Measurements from ENCODE around the gene PLIN4.

PLIN4 gene

DNA sequence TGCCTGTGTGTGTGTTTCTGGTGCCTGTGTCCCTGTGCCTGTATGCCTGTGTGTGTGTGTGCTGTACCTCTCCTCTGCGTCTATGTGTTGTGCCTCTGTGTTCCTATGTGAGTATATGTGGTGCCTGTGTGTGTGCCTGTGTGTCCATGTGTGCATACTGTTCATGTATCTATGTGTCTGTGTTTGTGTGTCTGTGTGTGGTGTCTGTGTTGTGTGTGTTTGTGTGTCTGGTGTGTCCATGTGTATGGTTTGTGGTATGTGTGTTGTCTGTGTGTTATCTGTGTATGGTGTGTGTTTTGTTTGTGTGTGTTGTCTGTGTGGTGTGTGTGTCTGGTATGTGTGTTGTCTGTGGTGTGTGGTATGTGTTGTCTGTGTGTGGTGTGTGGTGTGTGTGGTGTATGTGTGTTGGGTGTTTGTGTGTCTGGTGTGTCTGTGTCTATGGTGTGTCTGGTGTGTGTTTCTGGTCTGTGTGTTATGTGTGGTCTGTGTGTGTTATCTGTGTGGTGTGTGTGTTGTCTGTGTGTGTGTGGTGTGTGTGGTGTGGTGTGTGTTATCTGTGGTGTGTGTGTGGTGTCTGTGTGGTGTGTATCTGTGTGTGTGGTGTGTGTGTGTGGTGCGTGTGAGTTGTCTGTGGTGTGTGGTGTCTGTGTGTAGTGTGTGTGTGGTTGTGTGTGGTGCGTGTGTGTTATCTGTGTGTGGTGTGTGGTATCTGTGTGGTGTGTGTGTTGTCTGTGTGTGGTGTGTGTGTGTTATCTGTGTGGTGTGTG, 25.8 kb downstream of the PLIN4 start:
- DNase-seq (ENCODE audit: low spot score) = no peak

DNA sequence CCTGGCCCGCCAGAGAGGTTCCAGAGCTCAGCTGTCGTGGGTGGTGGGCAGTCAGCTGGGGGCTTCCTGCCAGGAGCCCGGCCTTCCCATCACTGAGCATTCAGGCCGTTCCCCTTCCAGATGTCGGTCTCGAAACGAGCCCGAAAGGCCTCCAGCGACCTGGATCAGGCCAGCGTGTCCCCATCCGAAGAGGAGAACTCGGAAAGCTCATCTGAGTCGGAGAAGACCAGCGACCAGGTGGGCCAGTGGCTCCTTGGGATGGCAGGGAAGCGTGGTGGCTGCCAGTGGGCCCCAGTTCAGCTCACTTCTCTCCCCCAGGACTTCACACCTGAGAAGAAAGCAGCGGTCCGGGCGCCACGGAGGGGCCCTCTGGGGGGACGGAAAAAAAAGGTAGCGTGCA, 26.8 kb downstream of the PLIN4 start:
- no peak for DNase-seq (ENCODE audit: low spot score)

DNA sequence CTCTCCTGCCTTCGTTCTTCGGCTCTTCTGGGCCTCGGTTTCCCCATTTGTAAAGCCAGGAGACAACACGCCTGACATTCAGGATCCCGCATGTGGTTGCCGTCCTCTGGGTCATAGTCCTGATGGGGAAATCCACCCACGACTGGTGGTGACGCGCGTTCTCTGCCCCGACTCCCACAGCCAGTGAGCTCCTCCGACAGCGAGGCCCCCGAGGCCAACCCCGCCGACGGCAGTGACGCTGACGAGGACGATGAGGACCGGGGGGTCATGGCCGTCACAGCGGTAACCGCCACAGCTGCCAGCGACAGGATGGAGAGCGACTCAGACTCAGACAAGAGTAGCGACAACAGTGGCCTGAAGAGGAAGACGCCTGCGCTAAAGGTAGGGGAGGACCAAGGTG, 29.8 kb downstream of the PLIN4 start:
- DNase-seq (ENCODE audit: low spot score) = no peak

DNA sequence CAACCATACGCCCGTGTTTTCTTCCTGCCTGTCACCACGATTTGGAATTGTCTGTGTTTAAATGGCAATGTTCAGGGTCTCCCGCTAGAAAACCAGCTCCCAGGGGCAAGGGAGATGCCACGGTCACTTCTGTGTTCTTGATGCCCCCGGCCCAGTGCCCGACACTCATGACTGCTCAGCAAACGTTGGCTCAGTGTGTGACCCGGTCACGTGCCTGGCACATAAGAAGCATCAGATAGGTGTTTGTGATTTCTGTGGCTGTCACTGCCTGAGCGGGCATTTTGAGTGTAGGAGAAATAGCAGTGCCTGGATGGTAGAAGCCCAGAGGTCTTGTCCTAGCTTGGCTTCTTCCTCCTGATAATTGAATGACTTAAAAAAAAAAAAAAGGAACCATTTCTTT, 30.7 kb downstream of the PLIN4 start:
- DNase-seq (ENCODE audit: low spot score) = no peak

DNA sequence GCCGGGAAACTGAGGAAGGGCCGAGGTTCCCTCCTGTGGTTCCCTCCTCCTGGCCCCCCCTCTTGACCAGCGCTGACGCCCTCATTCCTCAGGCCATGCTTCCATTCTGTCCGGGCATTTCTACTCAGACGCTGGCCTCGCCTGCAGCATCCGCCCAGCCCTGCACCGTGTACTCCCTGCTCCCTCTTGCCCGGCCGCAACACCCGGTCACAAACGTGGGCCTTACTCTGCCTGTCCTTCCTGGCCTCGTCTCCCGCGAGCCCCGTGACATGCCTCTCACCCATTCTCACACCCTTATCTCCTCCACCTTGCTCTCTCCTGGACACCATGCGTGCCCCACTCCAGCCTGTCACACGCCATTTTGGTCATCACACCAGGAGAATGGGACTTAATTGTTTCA, 34.9 kb downstream of the PLIN4 start:
- DNase-seq (ENCODE audit: low spot score) = no peak

DNA sequence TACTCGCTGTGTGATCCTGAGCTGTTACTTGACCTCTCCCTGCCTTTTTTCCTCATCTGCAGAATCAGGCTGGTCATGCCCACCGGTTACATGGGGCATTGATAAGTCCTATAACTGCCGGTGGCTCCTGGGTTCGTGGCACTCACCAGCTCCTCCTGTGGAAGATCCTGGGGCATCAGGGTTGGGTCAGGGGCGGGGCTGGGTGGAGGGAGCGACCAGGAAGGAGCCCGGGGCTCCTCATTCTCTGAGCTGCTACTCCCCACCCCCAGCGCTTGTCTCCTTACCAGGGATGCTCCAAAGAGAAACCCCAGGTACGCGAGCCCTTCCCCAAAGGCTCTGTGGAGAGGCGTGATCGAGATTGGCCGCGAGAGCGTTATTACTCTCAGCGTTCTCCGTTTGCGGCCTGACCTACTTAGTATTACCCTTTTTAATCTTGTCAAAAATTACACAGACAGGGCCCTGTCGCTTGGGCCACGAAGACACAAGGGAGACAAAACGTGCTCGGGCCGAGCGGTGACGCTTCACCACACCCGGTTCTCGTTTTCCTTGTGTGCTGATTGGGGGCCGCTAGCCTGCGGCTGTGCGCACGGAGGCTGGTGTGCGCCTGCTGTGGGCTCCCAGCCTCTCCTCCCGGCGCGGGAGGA, 35.4 kb downstream of the PLIN4 start:
- DNase-seq (ENCODE audit: low spot score) = no peak

DNA sequence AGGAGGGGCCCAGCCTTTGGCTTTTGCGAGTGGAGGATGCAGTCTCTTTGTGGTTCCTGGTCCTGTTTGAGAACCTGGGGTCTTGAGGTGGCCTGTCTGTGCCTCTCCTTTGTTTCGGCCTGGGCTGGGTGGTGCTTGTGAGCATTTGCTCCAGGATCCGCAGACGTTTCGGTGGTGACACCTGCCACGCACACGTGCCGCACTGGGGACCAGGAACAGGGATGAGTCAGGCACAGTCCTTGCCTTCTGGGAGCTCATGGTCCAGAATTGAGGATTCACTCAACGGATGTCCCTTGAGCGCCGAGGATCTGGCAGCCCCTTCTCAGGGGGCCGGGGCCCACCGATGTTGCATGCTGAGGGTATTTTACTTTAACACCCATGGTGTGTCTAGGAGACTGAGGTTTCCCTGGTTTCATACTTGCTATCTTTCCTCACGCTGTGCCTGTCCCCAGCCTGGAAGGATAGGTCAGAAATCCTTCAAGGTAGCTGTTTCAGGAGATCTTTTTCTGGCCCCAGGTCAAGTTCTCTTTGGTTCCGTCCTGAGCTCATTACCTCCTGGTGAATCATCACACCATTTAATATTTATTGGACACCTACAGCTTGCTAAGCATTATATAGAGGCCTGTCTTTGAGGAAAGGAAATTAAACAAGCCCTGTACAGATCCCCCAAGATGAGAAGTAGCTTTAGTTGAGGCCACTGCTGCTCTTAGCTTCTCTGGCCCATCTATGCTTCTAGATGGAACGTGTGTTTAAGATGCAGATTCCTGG, 41.1 kb downstream of the PLIN4 start:
- DNase-seq (ENCODE audit: low spot score) = no peak

DNA sequence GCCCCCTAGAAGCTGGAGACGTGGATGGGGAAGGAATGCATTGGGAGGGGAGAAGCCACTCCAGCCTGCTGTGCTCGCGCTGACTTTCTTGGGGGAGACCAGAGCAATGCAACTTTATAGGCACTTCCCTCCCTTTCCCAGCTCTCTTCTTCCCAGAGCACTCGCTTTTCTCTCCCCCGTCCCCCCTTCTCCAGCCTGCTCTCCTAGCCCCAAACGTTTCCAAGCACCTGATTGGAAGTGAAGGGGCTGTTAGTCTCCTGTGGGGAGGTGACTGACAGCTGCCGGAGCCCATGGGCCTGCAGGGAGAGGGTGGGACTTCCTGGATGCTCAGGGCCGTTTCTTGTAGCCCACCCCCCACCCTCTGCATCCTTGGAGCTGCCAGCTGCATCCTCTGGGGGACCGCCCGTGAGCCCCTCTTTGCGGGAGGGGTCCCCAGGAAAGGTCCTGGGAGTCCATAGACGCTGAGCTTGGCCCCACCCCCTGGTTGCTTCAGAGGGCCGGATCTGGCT, 43.7 kb downstream of the PLIN4 start:
- DNase-seq (ENCODE audit: low spot score) = peak; percentile 82

DNA sequence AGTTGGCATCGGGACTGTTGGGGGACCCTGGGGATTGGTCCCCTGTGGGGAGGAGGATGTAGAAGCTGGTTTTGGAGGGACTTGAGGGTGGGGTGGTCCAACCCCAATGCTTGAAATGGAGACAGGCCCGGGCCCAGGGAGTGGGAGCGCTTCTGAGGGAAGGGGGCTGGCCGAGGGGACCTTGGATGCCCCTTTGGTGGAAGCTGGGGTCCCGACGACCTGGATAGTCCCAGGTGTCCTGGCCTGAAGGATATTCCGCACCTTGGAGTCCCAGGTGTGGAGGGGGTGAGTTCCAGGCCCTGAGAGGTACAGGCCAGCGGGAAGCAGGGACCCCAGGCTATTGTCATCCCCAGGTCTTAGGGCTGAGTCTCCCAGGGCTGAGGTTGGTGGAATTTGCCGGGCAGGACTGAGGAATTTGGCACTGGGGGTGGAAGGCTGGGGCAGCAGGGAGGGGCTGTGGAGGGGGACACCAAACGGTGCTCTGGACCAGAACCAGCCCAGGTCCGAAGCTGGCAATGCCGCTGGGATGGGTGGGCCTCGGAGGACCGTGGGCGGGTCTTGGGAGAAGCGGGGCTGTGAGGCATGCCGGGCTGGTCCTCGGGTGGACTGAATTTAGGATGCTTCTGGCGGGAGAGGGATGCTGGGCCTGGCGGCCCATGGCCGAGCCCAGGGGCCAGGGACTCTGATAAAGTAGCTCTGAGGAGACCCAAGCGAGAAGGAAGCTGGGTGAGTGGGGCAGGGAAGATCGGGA, 44.3 kb downstream of the PLIN4 start:
- no peak for DNase-seq (ENCODE audit: low spot score)

DNA sequence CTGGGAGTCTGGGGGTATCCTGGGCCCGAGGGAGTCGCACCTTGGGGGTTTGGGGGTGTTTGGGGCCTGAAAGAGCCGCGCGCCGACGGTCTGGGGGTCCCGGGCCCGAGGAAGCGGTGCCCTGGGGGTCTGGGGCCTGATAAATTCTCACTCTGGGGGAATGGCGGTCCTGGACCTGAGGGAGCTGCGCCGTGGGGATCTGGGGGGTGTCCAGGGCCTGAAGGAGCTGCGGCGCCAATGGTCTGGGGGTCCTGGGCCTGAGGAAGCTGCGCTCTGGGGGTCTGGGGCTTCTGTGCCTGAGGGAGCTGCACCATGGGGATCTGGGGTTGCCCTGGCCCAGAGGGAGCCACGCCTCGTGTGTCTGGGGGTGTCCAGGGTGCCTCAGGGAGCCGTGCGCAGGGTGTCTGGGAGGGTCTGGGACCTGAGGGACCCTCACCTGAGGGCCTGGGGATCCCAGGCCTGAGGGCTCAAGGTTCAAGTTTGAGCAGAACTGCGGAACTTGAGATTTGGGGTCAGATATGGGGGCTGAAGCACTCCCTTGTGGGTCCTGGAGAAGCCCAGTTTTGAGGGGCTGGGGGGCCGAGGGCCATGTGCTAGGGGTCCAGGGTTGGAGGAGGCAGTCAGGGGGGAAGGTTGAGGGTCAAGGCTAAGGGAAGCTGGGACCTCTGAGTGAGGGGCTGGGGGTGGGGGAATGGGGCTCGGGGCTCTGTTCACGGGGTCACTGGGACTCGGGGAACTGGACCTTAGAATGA, 45.1 kb downstream of the PLIN4 start:
- no peak for DNase-seq (ENCODE audit: low spot score)

DNA sequence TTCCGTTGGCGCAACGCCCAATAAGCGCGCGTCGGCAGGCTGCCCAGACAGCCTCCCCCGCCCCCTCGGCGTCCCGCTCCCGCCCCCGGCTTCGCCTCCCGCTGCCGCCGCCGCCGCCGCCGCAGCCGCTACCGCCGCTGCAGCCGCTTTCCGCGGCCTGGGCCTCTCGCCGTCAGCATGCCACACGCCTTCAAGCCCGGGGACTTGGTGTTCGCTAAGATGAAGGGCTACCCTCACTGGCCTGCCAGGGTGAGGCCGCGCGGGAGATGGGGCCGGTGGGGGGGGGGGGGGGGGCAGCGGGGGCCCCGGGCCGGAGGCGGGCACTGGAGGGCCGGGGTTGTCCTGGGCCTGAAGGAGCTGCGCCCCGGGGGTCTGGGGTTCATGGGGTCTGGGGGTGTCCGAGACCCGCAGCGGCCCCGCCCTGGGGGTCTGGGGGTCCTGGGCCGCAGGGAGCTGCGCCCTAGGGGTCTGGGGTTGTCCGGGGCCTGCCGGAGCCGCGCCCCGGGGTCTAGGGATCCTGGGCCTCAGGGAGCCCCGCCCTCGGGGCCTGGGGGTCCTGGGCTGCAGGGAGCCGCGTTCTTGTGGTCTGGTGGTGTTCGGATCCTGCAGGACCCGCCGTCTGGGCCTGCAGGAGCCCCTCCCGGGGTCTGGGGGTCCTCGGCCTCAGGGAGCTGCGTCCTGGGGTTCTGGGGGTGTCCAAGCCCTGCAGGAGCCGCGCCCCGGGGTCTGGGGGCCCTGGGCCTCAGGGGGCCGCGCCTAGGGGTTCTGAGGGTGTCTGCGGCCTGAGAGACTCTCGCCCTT, 45.9 kb downstream of the PLIN4 start, which contains the start of gene HDGFL2:
Gene HDGFL2, plus strand, starts transcription at position 124 of the 801 bp plus-strand sequence. Its CDS starts 54 bp downstream, at position 178.
- no peak for DNase-seq (ENCODE audit: low spot score)

DNA sequence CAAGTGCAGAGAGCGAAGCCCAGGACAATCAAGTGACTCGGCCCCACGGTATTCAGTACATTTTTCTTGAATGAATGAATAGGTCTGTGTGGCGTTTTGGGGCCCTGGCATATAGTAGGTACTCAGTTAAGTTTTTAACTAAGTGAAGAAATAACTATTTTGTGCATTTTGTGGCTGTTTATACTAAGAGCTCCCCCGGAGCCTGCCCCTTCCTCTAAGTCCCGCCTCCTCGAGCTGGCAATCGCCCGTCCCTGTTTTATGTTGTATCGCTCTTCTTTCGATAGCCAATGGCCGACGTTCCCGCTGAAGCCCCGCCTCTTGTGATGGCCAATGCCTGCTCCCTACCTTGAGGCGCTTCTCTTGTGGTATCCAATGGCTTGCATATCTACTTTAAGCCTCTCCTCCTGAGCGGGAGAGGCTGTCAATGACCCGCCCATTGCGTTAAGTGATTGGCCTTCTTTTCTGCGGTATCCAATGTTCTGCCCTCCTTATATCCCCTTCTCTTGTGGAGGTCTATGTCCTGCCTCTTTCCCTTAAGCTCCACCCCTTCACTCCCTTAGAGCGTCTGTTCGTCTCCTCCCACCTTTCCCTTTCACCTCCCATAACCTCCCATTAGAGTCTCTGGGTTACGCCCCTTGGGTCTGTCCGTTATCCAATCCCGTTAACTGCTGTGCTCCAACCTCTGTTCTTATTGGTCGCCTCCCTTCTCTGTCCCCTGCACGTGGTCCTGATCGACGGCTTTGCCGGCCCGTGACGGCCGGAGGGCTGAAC, 46.7 kb downstream of the PLIN4 start:
- DNase-seq (ENCODE audit: low spot score) = peak; percentile 100

DNA sequence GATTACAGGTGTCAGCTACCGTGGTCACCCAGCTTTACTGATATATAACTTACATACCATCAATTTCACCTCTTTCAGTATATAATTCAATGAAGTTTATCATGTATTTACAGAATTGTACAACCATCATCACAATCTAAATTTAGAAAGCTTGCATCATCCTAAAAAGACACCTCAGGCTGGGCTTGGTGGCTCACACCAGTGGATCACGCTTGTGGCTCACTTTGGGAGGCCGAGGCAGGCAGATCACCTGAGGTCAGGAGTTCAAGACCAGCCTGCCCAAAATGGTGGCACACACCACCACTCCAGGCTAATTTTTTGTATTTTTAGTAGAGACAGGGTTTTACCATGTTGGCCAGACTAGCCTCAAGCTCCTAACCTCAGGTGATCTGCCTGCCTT, 50.5 kb downstream of the PLIN4 start:
- DNase-seq (ENCODE audit: low spot score) = no peak

DNA sequence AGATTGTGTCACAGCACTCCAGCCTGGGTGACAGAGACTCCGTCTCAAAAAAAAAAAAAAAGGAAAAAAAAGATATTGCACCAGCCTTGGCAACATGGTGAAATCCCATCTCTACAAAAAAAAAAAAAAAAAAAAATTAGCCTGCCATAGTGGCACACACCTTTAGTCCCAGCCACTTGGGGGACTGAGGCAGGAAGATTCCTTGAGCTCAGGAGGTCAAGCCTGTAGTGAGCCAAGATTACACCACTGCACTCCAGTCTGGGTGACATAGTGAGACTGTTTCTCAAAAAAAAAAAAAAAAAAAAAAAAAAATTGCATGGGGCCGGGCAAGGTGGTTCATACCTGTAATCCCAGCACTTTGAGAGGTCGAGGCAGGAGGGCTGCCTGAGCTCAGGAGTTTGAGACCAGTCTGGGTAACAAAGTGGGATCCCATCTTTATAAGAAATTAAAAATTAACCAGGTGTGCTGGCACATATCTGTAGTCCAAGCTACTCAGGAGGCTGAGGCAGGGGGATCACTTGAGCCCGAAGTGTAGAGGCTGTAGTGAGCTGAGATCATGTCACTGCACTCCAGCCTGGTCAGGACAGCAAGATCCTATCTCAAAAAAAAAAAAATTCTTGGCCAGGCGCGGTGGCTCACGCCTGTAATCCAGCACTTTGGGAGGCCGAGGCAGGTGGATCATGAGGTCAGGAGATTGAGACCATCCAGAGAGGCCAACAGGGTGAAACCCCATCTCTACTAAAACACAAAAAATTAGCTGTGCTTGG, 53.3 kb downstream of the PLIN4 start:
- DNase-seq (ENCODE audit: low spot score) = no peak

DNA sequence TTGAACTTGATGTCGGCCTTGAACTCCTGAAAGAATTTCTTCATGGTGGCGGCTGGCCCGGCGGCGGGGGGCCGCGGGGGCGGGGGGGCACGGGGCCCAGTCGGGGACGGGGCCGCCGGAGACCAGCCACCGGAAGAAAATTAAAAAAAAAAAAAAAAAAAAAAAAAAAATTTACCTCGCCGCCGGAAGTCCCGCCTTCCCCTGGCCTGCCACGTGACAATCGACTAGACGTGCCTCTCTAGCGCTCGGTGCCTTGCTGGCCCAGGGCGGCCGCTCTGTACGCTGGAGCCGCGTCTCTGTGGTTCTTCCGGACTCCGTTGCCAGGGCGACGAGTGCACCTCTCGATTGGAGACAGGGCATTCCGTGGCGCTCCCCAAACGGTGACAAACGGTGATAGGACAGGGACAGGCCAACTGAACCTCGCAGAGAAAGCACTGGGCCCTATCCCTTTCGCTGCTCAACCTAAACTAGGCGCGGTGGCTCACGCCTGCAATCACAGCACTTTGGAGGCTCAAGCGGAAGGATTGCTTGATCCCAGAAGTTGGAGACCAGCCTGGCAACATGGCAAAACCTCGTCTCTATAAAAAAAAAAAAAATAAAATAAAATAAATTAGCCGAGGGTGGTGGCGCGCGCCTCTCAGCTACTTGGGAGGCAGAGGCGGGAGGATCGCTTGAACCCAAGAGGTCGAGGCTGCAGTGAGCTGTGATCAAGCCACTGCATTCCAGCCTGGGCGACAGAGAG, 60.5 kb downstream of the PLIN4 start, which contains the start of gene UBXN6:
Gene UBXN6, minus strand, starts transcription at position 141 of the 742 bp plus-strand sequence. Its CDS starts 97 bp downstream, at position 44.
- DNase-seq (ENCODE audit: low spot score) = peak; percentile 99

DNA sequence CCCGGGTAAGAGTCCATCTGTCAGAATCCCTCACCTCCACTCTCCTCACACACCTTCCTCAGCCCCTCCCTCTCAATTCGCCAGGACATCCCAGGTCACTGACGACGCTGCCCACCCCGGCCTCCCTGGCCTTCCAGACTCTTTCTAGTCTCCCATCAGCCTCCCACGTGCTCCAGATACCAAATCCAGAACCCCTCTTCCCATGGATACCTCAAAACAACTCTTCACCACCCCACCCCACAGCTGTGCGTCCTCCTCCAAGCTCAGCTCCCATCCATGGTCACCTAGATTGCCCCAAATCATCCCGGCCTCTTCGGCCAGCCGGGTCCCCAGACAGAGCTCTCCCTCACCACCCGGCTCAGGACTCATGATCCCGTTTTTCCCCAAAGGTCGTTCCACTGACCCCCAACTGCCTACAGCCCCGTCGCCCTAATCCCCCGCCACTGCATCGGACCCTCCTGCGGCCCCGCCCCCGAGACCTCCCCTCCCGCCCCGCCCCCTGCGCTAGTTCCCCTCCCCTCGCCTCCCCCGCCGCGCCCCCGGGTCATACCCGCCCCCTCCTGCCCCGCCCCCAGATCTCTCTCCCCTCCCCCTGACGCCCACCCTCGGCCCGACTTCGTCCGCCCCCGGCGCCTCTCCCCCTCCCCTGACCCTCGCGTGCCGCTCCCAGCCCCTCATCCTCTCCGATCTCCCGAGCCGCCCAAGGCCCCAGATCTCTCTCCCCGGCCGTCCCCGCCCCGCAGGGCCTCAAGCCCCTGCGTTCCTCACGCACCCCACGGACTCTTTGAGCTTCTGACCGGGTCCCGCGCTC, 61.2 kb downstream of the PLIN4 start:
- no peak for DNase-seq (ENCODE audit: low spot score)

DNA sequence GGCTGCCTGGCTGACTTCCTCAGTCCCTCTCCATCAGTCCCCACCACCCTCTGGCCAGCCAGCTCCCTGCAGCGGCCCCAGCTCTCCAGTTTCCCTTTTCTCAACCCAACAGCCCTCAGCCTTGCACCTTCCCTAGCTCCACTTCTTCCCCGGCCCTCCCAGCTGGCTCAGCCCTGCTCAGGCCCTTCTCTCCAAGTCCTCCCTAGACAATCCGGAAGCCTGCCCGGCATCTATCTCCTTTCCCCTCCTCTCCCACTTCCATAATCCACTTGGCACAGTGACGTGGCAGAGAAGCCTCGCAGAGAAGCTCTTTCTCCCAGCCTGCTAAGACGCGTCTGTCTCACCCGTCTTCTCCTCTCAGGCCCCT, 61.8 kb downstream of the PLIN4 start:
- peak; percentile 60 for DNase-seq (ENCODE audit: low spot score)
